Measurements from ENCODE around the gene GPR161. TPM values are rescaled to one million over a fixed set of nuclear protein-coding genes. Genes with fewer than 3 reads are reported as not detected.

Gene GPR161
- total and polyA plus RNA-seq, 10 of the 15 experiments (the other 5 are each of a cell fraction or from before 2014, with no cell fraction given), result 0.07 to 0.49 (median 0.34) TPM; not detected in 2

GRCh38 chr1:168089326-168089978 is 47.3 kb downstream of the GPR161 start (continued):
- TF ChIP-seq, protein P1, sequence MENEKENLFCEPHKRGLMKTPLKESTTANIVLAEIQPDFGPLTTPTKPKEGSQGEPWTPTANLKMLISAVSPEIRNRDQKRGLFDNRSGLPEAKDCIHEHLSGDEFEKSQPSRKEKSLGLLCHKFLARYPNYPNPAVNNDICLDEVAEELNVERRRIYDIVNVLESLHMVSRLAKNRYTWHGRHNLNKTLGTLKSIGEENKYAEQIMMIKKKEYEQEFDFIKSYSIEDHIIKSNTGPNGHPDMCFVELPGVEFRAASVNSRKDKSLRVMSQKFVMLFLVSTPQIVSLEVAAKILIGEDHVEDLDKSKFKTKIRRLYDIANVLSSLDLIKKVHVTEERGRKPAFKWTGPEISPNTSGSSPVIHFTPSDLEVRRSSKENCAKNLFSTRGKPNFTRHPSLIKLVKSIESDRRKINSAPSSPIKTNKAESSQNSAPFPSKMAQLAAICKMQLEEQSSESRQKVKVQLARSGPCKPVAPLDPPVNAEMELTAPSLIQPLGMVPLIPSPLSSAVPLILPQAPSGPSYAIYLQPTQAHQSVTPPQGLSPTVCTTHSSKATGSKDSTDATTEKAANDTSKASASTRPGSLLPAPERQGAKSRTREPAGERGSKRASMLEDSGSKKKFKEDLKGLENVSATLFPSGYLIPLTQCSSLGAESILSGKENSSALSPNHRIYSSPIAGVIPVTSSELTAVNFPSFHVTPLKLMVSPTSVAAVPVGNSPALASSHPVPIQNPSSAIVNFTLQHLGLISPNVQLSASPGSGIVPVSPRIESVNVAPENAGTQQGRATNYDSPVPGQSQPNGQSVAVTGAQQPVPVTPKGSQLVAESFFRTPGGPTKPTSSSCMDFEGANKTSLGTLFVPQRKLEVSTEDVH (IDR thresholded peaks at IDR 0.05; ENCODE audit: low read depth, partially characterized antibody), result no peak
- TF ChIP-seq ZZZ3 (IDR thresholded peaks at IDR 0.05; ENCODE audit: control insufficient read depth, insufficient read length, low read depth), result no peak

- POLR2A ChIA-PET, result no interaction called here
- FAIRE-seq, result no peak
- ATAC-seq, result no peak
- no TSS peak for BruUV-seq (replicated peaks)
- Histone ChIP-seq H3K4me2 (ENCODE audit: control insufficient read depth, insufficient read depth) (no peak overlapping the region), H3K36me3 (ENCODE audit: control insufficient read depth in 2 of 2, insufficient read depth in 2 of 2, low read length in 1 of 2) (no peaks in the 10 kb centered on the region), H3K4me3 (no peak overlapping the region), H3K9me3 (replicated peaks; ENCODE audit: control insufficient read depth, insufficient read depth, low read length) (no peaks in the 10 kb centered on the region), H3K27ac (ENCODE audit: control insufficient read depth, insufficient read depth) (no peak overlapping the region), H3K4me1 (ENCODE audit: control insufficient read depth, insufficient read depth, low read length) (no peaks in the 10 kb centered on the region), H2AFZ (ENCODE audit: control insufficient read depth, low read depth, low read length) (no peak overlapping the region), H3K9ac (ENCODE audit: control insufficient read depth, insufficient read depth, low read length) (no peak overlapping the region), H3K27me3 (replicated peaks in 1 of 2; ENCODE audit: control insufficient read depth in 2 of 2, insufficient read depth in 2 of 2, low read length in 1 of 2) (0 out of 4 replicates have a peak, but pooled peaks cover 0 to 1% of the 10 kb centered on the region in 2 experiments), H4K20me1 (ENCODE audit: control insufficient read depth, insufficient read depth) (no peaks in the 10 kb centered on the region), H3K79me2 (ENCODE audit: control insufficient read depth, insufficient read depth, low read length) (no peaks in the 10 kb centered on the region)
- SMC1A ChIA-PET (ENCODE audit: uncharacterized antibody, unreplicated experiment), result no interaction called here
- WGBS (ENCODE audit: insufficient coverage, insufficient replicate concordance, low lambda C conversion rate, missing lambda C conversion rate), result 52% methylated on average over 14 of the region's 14 CpGs
- intact Hi-C loops (cut with micrococcal nuclease; ENCODE audit: unreplicated experiment), result loop anchor here (10.0 kb wide), 1 partner anchor 236 kb away; no protein-coding TSS in a partner anchor
- in situ Hi-C loops (cut with MboI), result no loop called here
- CTCF ChIA-PET, result interaction anchor here (1.5 kb wide), 1 partner anchor 146 kb away, joined by 3 read pairs; no protein-coding TSS in a partner anchor
- RAD21 ChIA-PET (ENCODE audit: unreplicated experiment), result interaction anchor here (1.0 kb wide), 1 partner anchor 233 kb away, joined by 3 read pairs; no protein-coding TSS in a partner anchor
- DNase-seq (ENCODE audit: low read depth, low spot score), result no peak
- TF ChIP-seq NBN (IDR thresholded peaks at IDR 0.05) (no peak), ZZZ3 (IDR thresholded peaks at IDR 0.05; ENCODE audit: control insufficient read depth, insufficient read length, low read depth) (no peak), MAX (IDR thresholded peaks at IDR 0.05; ENCODE audit: low read depth, low read length) (no peak), E2F4 (IDR thresholded peaks at IDR 0.05; ENCODE audit: low read depth, low read length) (no peak), SIX5 (IDR thresholded peaks at IDR 0.05; ENCODE audit: low read depth, low read length, severe bottlenecking) (no peak), CBFB (IDR thresholded peaks at IDR 0.05; ENCODE audit: low read depth) (no peak), HDGF (IDR thresholded peaks at IDR 0.05) (no peak), ZNF207 (IDR thresholded peaks at IDR 0.05; ENCODE audit: borderline replicate concordance) (no peak), STAT3 (IDR thresholded peaks at IDR 0.05; ENCODE audit: low read depth, low read length) (no peak), RAD21 (IDR thresholded peaks at IDR 0.05; ENCODE audit: insufficient read depth, low read depth, low read length) (no peak), PRDM15 (CRISPR knock-in tag; IDR thresholded peaks at IDR 0.05) (no peak)
These were observed 48.0 kb downstream of the GPR161 start for GRCh38 chr1:168088511-168089325.
